Bronchial epithelial cell (primary cell): ENCODE measurements around the gene EPN2. TPM values are rescaled to one million over a fixed set of nuclear protein-coding genes. Genes with fewer than 3 reads are reported as not detected.

Experiments
- DNase-seq: peaks from one replicate; pipeline ENCODE4 v3.0.0-alpha.2; 2010; ENCODE audit warnings: low read depth
- FAIRE-seq: peaks from 2 replicates; lab custom pipeline; 2011; peaks lifted over from hg19 to GRCh38; lab: Jason Lieb, UNC
- H3K27me3 ChIP-seq: 2 replicates; pipeline ENCODE4 v1.5.1; 2011; ENCODE audit warnings: low read length; ENCODE audit not compliant: control insufficient read depth, insufficient read depth
- H3K36me3 ChIP-seq: 2 replicates; pipeline ENCODE4 v1.5.1; 2011; ENCODE audit warnings: low read length; ENCODE audit not compliant: control insufficient read depth, insufficient read depth
- H3K4me3 ChIP-seq: 2 replicates; pipeline ENCODE4 v1.5.1; 2011; ENCODE audit warnings: mild to moderate bottlenecking, low read depth, low read length, control low read depth
- CTCF ChIP-seq: IDR thresholded peaks from 2 replicates; pipeline ENCODE4 v1.5.1; 2011; ENCODE audit warnings: mild to moderate bottlenecking, moderate library complexity, low read length, control low read depth, inconsistent platforms; ENCODE audit not compliant: insufficient read depth, severe bottlenecking
- total RNA-seq: library from RNA; depleted of rRNA; stranded (reverse); fragments of >200 nt; gene quantifications from 2 replicates; pipeline ENCODE4 v1.2.1, GENCODE V29; 2014

Gene EPN2
- total RNA-seq, 1 donor from 2014 or later: 13.7 TPM

DNA sequence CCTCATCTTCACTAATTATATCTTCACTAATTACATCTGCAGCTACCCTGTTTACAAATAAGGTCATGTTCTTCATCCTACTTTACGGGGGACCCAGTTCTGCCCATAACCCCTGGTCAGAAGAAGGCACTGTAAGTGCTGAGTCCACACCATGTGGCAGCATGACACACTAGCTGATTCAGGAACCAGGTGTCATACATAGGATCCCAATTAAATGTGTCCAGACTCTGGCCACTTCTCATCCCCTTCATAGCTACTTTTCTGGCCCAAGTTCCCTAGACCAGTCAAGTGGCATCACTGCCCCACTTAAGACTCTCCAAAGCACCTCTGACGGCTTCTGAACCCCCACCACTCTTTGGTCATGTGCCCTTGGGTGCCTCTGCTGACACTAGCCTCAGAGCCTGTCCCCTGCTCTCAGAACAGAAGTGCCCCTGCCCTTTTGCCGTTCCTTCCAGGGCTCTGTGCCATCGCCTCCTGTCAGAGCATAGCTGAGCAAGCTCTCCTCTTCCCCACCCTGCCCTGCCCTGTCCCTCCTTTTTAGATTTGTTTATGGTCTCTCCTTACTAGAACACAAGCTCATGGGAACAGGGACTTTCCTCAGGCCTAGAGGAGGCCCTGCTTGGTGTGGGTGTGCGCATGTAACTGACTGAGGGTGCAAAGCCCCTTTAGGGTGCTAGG is 64.2 kb downstream of the EPN2 start:
- no peak for FAIRE-seq
- Histone ChIP-seq H3K4me3 (no peak overlapping the region), H3K36me3 (peaks cover 8% of the 10 kb centered on the region), H3K27me3 (no peaks in the 10 kb centered on the region)
- no peak for TF ChIP-seq CTCF
- no peak for DNase-seq

DNA sequence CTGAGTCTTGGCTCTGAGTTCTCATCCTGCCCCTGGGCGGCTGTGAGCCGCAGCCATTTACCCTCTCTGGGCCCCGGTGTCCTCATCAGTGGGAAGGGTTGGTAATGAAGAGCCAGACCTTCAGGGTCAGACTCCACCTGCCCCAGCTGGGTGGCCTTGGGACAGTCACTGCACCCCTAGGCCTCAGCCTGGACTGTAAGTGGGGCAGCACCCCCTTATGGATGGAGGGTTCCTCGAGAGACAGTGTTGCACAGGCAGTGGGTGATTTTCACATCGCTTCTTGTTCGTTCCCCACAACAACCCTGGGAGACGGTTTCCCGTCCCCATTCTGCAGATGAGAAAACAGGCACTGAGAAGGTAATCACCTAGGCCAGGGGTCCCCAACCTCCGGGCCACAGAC is 64.8 kb downstream of the EPN2 start:
- H3K4me3 ChIP-seq: no peak overlapping the region
- TF ChIP-seq CTCF: no peak
- DNase-seq (no peak), FAIRE-seq (no peak)
- no peaks in the 10 kb centered on the region for H3K27me3 ChIP-seq
- peaks cover 8% of the 10 kb centered on the region for H3K36me3 ChIP-seq

GRCh38 chr17:19302791-19303331 is 65.7 kb downstream of the EPN2 start:
- H3K27me3 ChIP-seq: no peaks in the 10 kb centered on the region
- no peak for FAIRE-seq

GRCh38 chr17:19303367-19303776 is 66.2 kb downstream of the EPN2 start:
- H3K36me3 ChIP-seq: peaks cover 8% of the 10 kb centered on the region
- no peak for TF ChIP-seq CTCF
- no peak for DNase-seq
- H3K27me3 ChIP-seq: no peaks in the 10 kb centered on the region
- FAIRE-seq: no peak
- H3K4me3 ChIP-seq: no peak overlapping the region

More at GRCh38 chr17:19302791-19303331, 65.7 kb downstream of the EPN2 start:
- H3K36me3 ChIP-seq: peaks cover 8% of the 10 kb centered on the region
- no peak for TF ChIP-seq CTCF
- no peak for DNase-seq
- H3K4me3 ChIP-seq: no peak overlapping the region

DNA sequence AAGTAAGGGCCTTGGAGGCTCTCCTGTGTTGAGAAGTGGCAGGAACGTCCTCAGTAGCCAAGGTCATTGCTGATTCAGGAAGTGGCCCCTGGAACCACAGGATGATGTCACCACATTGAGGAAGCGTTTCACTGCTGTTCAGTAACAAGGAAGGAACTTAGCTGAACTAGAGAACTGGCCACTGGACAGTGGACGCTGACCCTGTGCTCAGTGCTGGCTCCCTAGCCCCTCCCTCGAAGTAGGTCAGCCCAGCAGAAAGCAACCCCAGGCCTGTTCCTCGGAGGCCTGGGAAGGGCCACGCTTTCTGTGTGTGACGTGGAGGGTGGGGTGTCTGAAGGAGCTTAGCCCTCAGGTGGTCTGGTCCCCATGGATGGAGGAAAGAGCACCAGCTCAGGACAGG is 67.0 kb downstream of the EPN2 start:
- Histone ChIP-seq H3K4me3 (no peak overlapping the region), H3K36me3 (peaks cover 8% of the 10 kb centered on the region), H3K27me3 (no peaks in the 10 kb centered on the region)
- TF ChIP-seq CTCF: no peak
- FAIRE-seq (no peak), DNase-seq (peak; percentile 17)
